ENCODE results near the gene DOCK3.
"Not testable (repeated sequence)": the region's sequence is repeated elsewhere in the genome, so short reads cannot be mapped to it uniquely, and the experiment has no call there.

Gene DOCK3

GRCh38 chr3:50675179-50676030, 678 bp downstream of the DOCK3 start:
- DNase-seq (ENCODE audit: low read depth in 4 of 4, low spot score in 1 of 4), result peak in 3 of 4 experiments; percentile 37 to 67 (median 47)

- DNase-seq (ENCODE audit: low read depth in 4 of 4, low spot score in 1 of 4), result no peak
Measured at GRCh38 chr3:50676031-50676705, 1.4 kb downstream of the DOCK3 start.

- no peak for DNase-seq (ENCODE audit: low read depth in 4 of 4, low spot score in 1 of 4)
Measured at GRCh38 chr3:50687127-50687751, 12.5 kb downstream of the DOCK3 start.

- DNase-seq (ENCODE audit: low read depth in 4 of 4, low spot score in 1 of 4), result no peak
Measured at GRCh38 chr3:50687916-50688315, 13.2 kb downstream of the DOCK3 start.

- not testable (repeated sequence) for DNase-seq (ENCODE audit: low read depth in 4 of 4, low spot score in 1 of 4)
Measured at GRCh38 chr3:50688602-50689001, 13.9 kb downstream of the DOCK3 start.

- no peak for DNase-seq (ENCODE audit: low read depth in 4 of 4, low spot score in 1 of 4)
Measured at GRCh38 chr3:50689558-50689957, 14.8 kb downstream of the DOCK3 start.

- DNase-seq (ENCODE audit: low read depth in 4 of 4, low spot score in 1 of 4), result no peak
Measured at GRCh38 chr3:50695031-50695430, 20.3 kb downstream of the DOCK3 start.

GRCh38 chr3:50696276-50696675, 21.5 kb downstream of the DOCK3 start:
- no peak for DNase-seq (ENCODE audit: low read depth in 4 of 4, low spot score in 1 of 4)

GRCh38 chr3:50698269-50698668, 23.5 kb downstream of the DOCK3 start:
- no peak for DNase-seq (ENCODE audit: low read depth in 4 of 4, low spot score in 1 of 4)

GRCh38 chr3:50708620-50709019, 33.9 kb downstream of the DOCK3 start:
- peak in 1 of 4 experiments; percentile 0 for DNase-seq (ENCODE audit: low read depth in 4 of 4, low spot score in 1 of 4)

GRCh38 chr3:50714946-50715345, 40.2 kb downstream of the DOCK3 start:
- DNase-seq (ENCODE audit: low read depth in 4 of 4, low spot score in 1 of 4), result no peak

GRCh38 chr3:50724831-50725230, 50.1 kb downstream of the DOCK3 start:
- no peak for DNase-seq (ENCODE audit: low read depth in 4 of 4, low spot score in 1 of 4)

GRCh38 chr3:50734985-50735384, 60.3 kb downstream of the DOCK3 start:
- DNase-seq (ENCODE audit: low read depth in 4 of 4, low spot score in 1 of 4), result no peak

GRCh38 chr3:50737193-50737905, 62.6 kb downstream of the DOCK3 start:
- DNase-seq (ENCODE audit: low read depth in 4 of 4, low spot score in 1 of 4), result no peak

- no peak for DNase-seq (ENCODE audit: low read depth in 4 of 4, low spot score in 1 of 4)
Measured at GRCh38 chr3:50737906-50738598, 63.3 kb downstream of the DOCK3 start.

- no peak for DNase-seq (ENCODE audit: low read depth in 4 of 4, low spot score in 1 of 4)
Measured at GRCh38 chr3:50743643-50744042, 68.9 kb downstream of the DOCK3 start.

GRCh38 chr3:50749822-50750221, 75.1 kb downstream of the DOCK3 start:
- no peak for DNase-seq (ENCODE audit: low read depth in 4 of 4, low spot score in 1 of 4)

- no peak for DNase-seq (ENCODE audit: low read depth in 4 of 4, low spot score in 1 of 4)
Measured at GRCh38 chr3:50759015-50759414, 84.3 kb downstream of the DOCK3 start.

GRCh38 chr3:50777680-50778079, 103.0 kb downstream of the DOCK3 start:
- DNase-seq (ENCODE audit: low read depth in 4 of 4, low spot score in 1 of 4), result no peak

GRCh38 chr3:50781766-50782165, 107.0 kb downstream of the DOCK3 start:
- DNase-seq (ENCODE audit: low read depth in 4 of 4, low spot score in 1 of 4), result not testable (repeated sequence)

- DNase-seq (ENCODE audit: low read depth in 4 of 4, low spot score in 1 of 4), result no peak
Measured at GRCh38 chr3:50786631-50787030, 111.9 kb downstream of the DOCK3 start.
